B cell (primary cell): ENCODE measurements around the gene SUSD3.

Experiments
- EZH2 ChIP-seq: IDR thresholded peaks from 2 replicates; pipeline ENCODE4 v1.6.1; 2012; ENCODE audit warnings: borderline replicate concordance, low read depth, mild to moderate bottlenecking, moderate library complexity, low read length; ENCODE audit not compliant: insufficient read depth, poor library complexity, severe bottlenecking
- TF ChIP-seq, protein P1 (sequence below): fragments of 200-600 bp; IDR thresholded peaks from one replicate; pipeline ENCODE4 v1.8.0; 2022; ENCODE audit warnings: antibody characterized with exemption, mild to moderate bottlenecking

DNA sequence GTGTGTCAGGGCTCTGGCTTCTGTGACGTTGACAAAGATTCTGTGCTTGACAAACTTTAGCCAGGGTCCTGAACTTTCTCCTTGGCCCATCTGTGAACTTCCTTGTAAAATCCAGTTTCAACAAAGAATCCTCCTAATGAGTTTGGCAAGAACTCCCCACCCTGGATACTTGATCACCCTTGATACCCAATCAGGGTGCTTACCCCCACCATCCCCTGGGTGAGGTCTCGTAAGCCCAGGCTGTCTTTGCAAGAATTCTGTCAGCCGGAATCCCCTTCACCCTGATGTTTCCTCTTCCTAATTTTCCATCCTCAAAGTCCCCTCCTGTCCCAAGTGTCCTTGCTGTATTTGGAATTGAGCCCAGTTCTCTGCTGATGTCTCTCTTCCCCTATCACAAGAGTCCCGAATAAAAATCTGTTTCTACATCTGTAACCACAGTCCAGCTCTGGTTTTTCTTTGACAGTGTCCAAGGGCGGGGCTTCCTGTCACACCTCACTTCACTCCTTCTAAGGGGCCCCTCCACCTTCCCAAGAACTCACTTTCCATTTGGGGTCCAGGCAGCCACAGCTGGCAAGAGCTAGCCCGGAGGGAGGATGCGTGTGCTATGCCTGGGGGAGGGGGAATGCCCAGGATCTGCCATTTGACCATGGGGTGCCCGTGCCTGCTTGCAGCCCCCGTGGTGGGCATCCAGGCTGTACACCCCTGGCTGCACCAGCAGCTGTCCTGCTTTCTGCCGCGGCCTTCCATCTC lies 34.8 kb downstream of the SUSD3 start:
- TF ChIP-seq, protein P1, sequence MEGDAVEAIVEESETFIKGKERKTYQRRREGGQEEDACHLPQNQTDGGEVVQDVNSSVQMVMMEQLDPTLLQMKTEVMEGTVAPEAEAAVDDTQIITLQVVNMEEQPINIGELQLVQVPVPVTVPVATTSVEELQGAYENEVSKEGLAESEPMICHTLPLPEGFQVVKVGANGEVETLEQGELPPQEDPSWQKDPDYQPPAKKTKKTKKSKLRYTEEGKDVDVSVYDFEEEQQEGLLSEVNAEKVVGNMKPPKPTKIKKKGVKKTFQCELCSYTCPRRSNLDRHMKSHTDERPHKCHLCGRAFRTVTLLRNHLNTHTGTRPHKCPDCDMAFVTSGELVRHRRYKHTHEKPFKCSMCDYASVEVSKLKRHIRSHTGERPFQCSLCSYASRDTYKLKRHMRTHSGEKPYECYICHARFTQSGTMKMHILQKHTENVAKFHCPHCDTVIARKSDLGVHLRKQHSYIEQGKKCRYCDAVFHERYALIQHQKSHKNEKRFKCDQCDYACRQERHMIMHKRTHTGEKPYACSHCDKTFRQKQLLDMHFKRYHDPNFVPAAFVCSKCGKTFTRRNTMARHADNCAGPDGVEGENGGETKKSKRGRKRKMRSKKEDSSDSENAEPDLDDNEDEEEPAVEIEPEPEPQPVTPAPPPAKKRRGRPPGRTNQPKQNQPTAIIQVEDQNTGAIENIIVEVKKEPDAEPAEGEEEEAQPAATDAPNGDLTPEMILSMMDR = no peak
- TF ChIP-seq EZH2 = no peak
